HG02840 (cell line): ENCODE measurements around the gene GRIN3B.

Experiments
- ATAC-seq: cut with Tn5 transposase; IDR thresholded peaks from one replicate; pipeline ENCODE4 v1.9.1; 2021; ENCODE audit warnings: mild to moderate bottlenecking, moderate library complexity, moderate number of reproducible peaks; ENCODE audit not compliant: unreplicated experiment, low FRiP score

Gene GRIN3B

GRCh38 chr19:964761-965694 is 35.2 kb upstream of the GRIN3B start:
- ATAC-seq, result no peak

GRCh38 chr19:966485-967088 is 33.6 kb upstream of the GRIN3B start:
- no peak for ATAC-seq

GRCh38 chr19:970695-971094 is 29.5 kb upstream of the GRIN3B start:
- no peak for ATAC-seq

- ATAC-seq, result no peak
Observed at GRCh38 chr19:971795-972194, 28.4 kb upstream of the GRIN3B start.

GRCh38 chr19:972281-972680 is 27.9 kb upstream of the GRIN3B start:
- no peak for ATAC-seq

- no peak for ATAC-seq
Observed at GRCh38 chr19:973726-974563, 26.3 kb upstream of the GRIN3B start.

GRCh38 chr19:974564-975257 is 25.5 kb upstream of the GRIN3B start:
- ATAC-seq, result no peak

GRCh38 chr19:976476-976875 is 23.7 kb upstream of the GRIN3B start:
- ATAC-seq, result no peak

GRCh38 chr19:977058-977464 is 23.2 kb upstream of the GRIN3B start:
- no peak for ATAC-seq

DNA sequence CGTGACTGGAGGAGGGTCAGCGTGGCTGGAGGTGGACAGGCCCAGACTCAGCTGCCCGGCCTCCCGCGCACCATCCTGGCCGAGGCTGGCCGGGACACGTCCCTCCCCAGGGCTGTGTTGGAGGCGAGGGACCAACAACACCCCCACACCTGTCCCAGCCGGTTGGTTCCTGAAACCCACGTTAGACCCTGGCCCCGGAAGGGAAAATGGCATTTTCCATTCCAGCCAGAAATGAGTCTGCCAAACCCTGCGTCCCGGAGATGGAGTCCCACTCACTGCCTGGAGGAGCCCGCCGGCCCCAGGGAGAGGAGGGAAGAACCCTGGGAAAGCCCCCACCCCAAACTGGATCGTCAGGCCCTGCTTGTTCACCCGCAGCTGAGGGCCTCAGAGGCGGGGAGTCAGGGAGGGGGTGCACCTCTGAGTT is 20.9 kb upstream of the GRIN3B start:
- ATAC-seq, result no peak

GRCh38 chr19:980133-980998 is 19.9 kb upstream of the GRIN3B start:
- ATAC-seq, result no peak

GRCh38 chr19:982567-983170 is 17.6 kb upstream of the GRIN3B start:
- ATAC-seq, result no peak

DNA sequence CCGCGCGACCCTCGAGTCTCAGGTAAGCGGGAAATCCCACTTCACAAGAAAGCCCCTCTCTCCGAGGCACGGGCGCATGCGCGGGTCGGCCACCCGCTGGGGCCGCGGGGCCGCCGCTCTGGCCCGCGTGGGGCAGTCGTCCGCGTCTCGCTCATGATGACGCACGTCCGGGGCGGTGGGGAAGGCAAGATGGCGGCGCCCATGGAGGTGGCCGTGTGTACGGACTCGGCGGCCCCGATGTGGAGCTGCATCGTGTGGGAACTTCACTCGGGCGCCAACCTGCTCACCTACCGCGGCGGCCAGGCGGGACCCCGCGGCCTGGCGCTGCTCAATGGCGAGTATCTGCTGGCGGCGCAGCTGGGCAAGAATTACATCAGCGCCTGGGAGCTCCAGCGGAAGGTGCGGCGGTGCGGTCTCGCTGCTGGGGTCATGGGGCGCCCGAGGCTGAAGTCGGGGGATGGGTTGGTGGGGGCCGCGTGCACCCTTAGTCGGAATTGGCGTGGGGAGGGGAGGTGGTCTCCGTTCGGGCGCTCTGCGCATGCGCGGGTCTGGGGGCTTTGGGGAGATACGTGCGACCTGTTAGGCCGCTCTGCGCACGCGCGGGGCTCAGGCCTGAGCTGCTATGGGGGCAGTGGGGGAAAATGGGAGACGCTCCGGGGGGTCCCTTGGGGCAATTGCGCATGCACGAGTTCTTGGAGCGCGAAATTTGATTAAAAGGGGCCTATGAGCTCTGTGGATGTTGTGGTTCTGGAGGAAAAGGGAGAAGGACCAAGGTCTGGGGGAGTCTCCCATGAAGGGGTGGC is 15.9 kb upstream of the GRIN3B start, which contains the start of gene WDR18:
Gene WDR18 (plus strand): TSS at position 181 of the 803 bp plus-strand sequence. CDS start 9 bp downstream, at position 190.
- peak; percentile 79 for ATAC-seq

DNA sequence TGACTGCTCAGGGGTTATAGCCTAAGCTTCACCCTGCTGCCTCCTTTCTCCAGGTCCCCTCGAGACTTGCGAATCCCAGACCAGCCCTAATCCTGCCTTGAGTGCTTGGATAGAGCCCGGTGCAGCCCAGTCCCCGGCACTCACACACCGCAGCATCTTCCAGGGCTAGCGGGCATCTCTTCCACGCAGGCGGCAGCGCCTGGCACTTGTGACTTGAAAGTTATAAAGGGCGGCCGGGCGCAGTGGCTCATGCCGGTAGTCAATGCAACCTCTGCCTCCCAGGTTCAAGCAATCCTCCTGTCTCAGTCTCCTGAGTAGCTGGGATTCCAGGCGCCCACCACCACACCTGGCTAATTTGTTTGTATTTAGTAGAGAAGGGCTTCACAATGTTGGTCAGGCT is 14.1 kb upstream of the GRIN3B start:
- ATAC-seq, result no peak

- no peak for ATAC-seq
Observed at GRCh38 chr19:988081-988480, 12.1 kb upstream of the GRIN3B start.

- ATAC-seq, result no peak
Observed at GRCh38 chr19:988510-988909, 11.7 kb upstream of the GRIN3B start.

DNA sequence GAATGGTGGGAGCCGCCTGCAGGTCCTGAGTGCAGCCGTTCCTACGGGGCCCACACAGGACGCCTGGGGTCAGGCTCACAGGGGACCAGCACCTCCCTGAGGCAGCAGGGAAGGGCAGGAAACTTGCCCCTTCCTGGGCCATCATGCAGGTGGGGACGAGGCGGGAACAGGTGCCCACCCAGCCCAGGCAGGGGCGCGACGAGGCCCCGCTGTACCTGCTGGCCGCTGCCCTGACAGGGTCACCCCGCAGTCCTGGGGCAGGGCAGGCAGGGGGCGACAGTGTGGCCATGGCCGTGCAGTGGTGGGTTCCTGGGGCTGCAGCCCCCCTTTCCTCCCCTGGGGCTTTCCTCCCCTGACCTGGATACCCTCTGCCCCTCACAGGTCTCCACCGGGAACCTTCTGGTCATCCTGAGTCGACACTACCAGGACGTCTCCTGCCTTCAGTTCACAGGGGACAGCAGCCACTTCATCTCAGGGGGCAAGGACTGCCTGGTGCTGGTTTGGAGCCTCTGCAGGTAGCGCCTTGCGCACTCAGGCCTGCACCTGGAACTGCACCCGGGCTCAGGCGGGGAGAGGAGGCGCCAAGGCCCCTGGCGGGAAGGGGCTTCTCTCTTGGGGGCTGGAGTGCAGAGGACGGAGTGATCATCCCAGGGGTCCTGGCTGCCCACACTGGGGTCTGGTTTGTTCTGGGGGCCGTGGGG is 10.7 kb upstream of the GRIN3B start:
- no peak for ATAC-seq
